Measurements from ENCODE around the gene CYP27C1.

GRCh38 chr2:127173057-127173456 lies 47.0 kb downstream of the CYP27C1 start:
- TF ChIP-seq CTCF (IDR thresholded peaks at IDR 0.05) = no peak
- TF ChIP-seq E2F6 (IDR thresholded peaks at IDR 0.05; ENCODE audit: borderline replicate concordance, low read depth) = no peak
- TF ChIP-seq RAD21 (conservative IDR thresholded peaks at IDR 0.05 in 1 of 2, IDR thresholded peaks at IDR 0.05 in 1 of 2) = no peak
- TF ChIP-seq MAFK (IDR thresholded peaks at IDR 0.05; ENCODE audit: partially characterized antibody) = no peak
- no peak for TF ChIP-seq BHLHE40 (IDR thresholded peaks at IDR 0.05; ENCODE audit: low read depth, low read length)
- no peak for TF ChIP-seq MAZ (IDR thresholded peaks at IDR 0.05; ENCODE audit: borderline replicate concordance, low read depth, low read length)
- TF ChIP-seq ZSCAN20 (CRISPR knock-in tag; IDR thresholded peaks at IDR 0.05) = no peak
- no peak for TF ChIP-seq REST (IDR thresholded peaks at IDR 0.05)
- TF ChIP-seq CEBPB (IDR thresholded peaks at IDR 0.05) = no peak
- TF ChIP-seq USF2 (IDR thresholded peaks at IDR 0.05) = no peak
- TF ChIP-seq HMGXB4 (CRISPR knock-in tag; IDR thresholded peaks at IDR 0.05; ENCODE audit: borderline replicate concordance) = no peak
- no peak for TF ChIP-seq EP300 (IDR thresholded peaks at IDR 0.05)
- no peak for TF ChIP-seq JUNB (IDR thresholded peaks at IDR 0.05)
